Lower leg skin (tissue), 3 donors: ENCODE measurements around the gene DNAH1.

ENCODE experiments used
- POLR2A ChIP-seq, 2 donors: fragments of 450-650 bp; IDR thresholded peaks; one replicate each; pipeline ENCODE4 v1.6.1; 2016 to 2017; ENCODE audit warnings: antibody characterized with exemption in 2 of 2, mild to moderate bottlenecking in 1 of 2, moderate library complexity in 1 of 2
- TF ChIP-seq, protein P1 (sequence below), 3 donors: fragments of 450-650 bp; IDR thresholded peaks; one replicate each; pipeline ENCODE4 v1.5.1; 2016; ENCODE audit warnings: antibody characterized with exemption in 3 of 3, mild to moderate bottlenecking in 3 of 3, moderate library complexity in 2 of 3

DNA sequence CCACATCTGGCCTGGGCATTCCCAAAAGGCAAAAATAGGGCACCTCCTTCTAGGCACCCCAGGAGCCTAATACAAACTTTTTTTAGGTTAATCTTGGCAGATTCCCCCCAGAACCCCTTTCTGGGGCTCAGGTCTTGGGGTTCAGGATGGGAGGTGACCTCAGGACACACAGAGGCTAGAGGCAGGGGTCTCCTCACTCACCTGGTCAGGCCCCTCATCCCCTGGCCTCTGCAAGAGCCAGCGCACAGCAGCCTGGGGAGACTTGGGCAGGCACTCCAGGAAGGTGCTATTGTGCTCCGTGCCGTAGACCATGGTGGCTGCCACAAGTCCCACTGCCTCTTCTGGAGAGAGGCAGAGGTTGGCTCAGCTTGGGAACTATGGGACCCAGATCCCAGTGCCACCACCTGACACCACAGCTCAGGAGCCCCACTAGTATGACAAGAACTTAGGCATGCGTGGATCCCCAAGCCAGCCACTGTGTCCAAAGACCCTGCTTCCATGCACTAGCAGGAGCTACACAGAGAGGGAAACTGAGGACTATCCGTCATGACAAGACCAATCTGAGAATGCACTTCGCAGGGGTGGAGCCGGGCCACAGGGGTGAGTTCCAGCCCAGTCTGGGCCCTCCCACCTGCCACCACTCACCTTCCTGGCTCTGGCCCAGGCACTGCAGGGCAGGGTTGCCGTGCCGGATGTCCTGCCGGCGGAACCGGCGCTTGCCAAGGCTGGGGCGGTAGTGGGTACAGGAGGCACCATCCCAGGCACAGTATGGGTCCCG lies 121.4 kb downstream of the DNAH1 start:
- TF ChIP-seq, protein P1, sequence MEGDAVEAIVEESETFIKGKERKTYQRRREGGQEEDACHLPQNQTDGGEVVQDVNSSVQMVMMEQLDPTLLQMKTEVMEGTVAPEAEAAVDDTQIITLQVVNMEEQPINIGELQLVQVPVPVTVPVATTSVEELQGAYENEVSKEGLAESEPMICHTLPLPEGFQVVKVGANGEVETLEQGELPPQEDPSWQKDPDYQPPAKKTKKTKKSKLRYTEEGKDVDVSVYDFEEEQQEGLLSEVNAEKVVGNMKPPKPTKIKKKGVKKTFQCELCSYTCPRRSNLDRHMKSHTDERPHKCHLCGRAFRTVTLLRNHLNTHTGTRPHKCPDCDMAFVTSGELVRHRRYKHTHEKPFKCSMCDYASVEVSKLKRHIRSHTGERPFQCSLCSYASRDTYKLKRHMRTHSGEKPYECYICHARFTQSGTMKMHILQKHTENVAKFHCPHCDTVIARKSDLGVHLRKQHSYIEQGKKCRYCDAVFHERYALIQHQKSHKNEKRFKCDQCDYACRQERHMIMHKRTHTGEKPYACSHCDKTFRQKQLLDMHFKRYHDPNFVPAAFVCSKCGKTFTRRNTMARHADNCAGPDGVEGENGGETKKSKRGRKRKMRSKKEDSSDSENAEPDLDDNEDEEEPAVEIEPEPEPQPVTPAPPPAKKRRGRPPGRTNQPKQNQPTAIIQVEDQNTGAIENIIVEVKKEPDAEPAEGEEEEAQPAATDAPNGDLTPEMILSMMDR (IDR thresholded peaks at IDR 0.05) = no peak
- TF ChIP-seq POLR2A (IDR thresholded peaks at IDR 0.05) = no peak
